ENCODE results near the gene CPB2.

CPB2 gene

GRCh38 chr13:46094478-46094877 lies 10.4 kb downstream of the CPB2 start:
- DNase-seq, result no peak

GRCh38 chr13:46088821-46089562 lies 15.8 kb downstream of the CPB2 start:
- no peak for DNase-seq

- no peak for DNase-seq
Measured at GRCh38 chr13:46087481-46087880, 17.4 kb downstream of the CPB2 start.

GRCh38 chr13:46086985-46087384 lies 17.8 kb downstream of the CPB2 start:
- no peak for DNase-seq

GRCh38 chr13:46086421-46086922 lies 18.4 kb downstream of the CPB2 start:
- DNase-seq, result no peak

GRCh38 chr13:46085737-46086136 lies 19.1 kb downstream of the CPB2 start:
- no peak for DNase-seq

GRCh38 chr13:46082324-46082723 lies 22.5 kb downstream of the CPB2 start:
- DNase-seq, result no peak

- no peak for DNase-seq
Measured at GRCh38 chr13:46079770-46080169, 25.1 kb downstream of the CPB2 start.

- DNase-seq, result no peak
Measured at GRCh38 chr13:46077265-46077664, 27.6 kb downstream of the CPB2 start.

GRCh38 chr13:46076827-46077226 lies 28.0 kb downstream of the CPB2 start:
- no peak for DNase-seq

GRCh38 chr13:46075811-46076210 lies 29.0 kb downstream of the CPB2 start:
- DNase-seq, result no peak

- DNase-seq, result no peak
Measured at GRCh38 chr13:46071590-46072249, 33.1 kb downstream of the CPB2 start.

GRCh38 chr13:46063292-46063691 lies 41.5 kb downstream of the CPB2 start:
- no peak for DNase-seq

- DNase-seq, result no peak
Measured at GRCh38 chr13:46062185-46062584, 42.6 kb downstream of the CPB2 start.

- DNase-seq, result no peak
Measured at GRCh38 chr13:46059405-46059804, 45.4 kb downstream of the CPB2 start.

- no peak for DNase-seq
Measured at GRCh38 chr13:46058268-46058667, 46.6 kb downstream of the CPB2 start.

GRCh38 chr13:46057256-46058015 lies 47.4 kb downstream of the CPB2 start:
- DNase-seq, result no peak

- DNase-seq, result no peak
Measured at GRCh38 chr13:46053162-46054012, 51.4 kb downstream of the CPB2 start.

- DNase-seq, result peak; percentile 95
Measured at GRCh38 chr13:46052319-46053161, 52.3 kb downstream of the CPB2 start, which contains the start of gene ZC3H13. Gene ZC3H13, minus strand, starts transcription at chr13:46052746. Its CDS starts 7,239 bp downstream, at chr13:46045507.

- DNase-seq, result no peak
Measured at GRCh38 chr13:46051968-46052318, 52.9 kb downstream of the CPB2 start.

GRCh38 chr13:46050771-46051170 lies 54.1 kb downstream of the CPB2 start:
- no peak for DNase-seq

GRCh38 chr13:46045424-46045823 lies 59.4 kb downstream of the CPB2 start:
- DNase-seq, result no peak

All from activated CD4-positive, alpha-beta T cell treated with anti-CD3 and anti-CD28 coated beads, Interleukin-2, amount 50 U/mL, for 16 hours (primary cell).